ENCODE results near the gene IRF2BPL.

GRCh38 chr14:77009014-77009413, 19.5 kb downstream of the IRF2BPL start:
- no peak for TF ChIP-seq POLR2AphosphoS5 (IDR thresholded peaks at IDR 0.05)
- no peak for TF ChIP-seq CTCF (IDR thresholded peaks at IDR 0.05)
- TF ChIP-seq EP300 (IDR thresholded peaks at IDR 0.05; ENCODE audit: low read depth) = no peak
- TF ChIP-seq POLR2A (IDR thresholded peaks at IDR 0.05) = no peak

All from transverse colon (tissue), 4 donors.